IMR-90 (cell line): Measurements from ENCODE around the gene ERVMER34-1. TPM values are rescaled to one million over a fixed set of nuclear protein-coding genes. Genes with fewer than 3 reads are reported as not detected.

Source experiments
- ATAC-seq: fragments of 200-7000 bp; cut with Tn5 transposase; 2 replicates; pipeline ENCODE4 v1.9.1; 2020; ENCODE audit warnings: low read depth, mild to moderate bottlenecking, moderate library complexity
- BruUV-seq: library from RNA; stranded (reverse); fragments of 400-500 nt; replicated peaks from 2 replicates; lab custom pipeline; 2021; lab: Mats Ljungman, UMichigan
- CTCF ChIA-PET: fragments of 300-600 bp; formaldehyde crosslinking; extraction: SDS; loops from one replicate; lab custom pipeline; 2021; ENCODE audit warnings: antibody characterized with exemption; lab: Yijun Ruan, JAX
- POLR2A ChIA-PET: fragments of 300-600 bp; sonication (Branson Sonifier 250); formaldehyde crosslinking; loops from one replicate; lab custom pipeline; 2022; ENCODE audit warnings: antibody characterized with exemption; ENCODE audit not compliant: unreplicated experiment; lab: Charles Lee
- DNase-seq: peaks from one replicate; pipeline ENCODE4 v3.0.0; 2013
- H2AFZ ChIP-seq: replicated peaks from 2 replicates; pipeline ENCODE3; 2013; ENCODE audit warnings: low read length, mild to moderate bottlenecking; ENCODE audit not compliant: poor library complexity
- H2AK5ac ChIP-seq: 2 replicates; pipeline ENCODE4 v1.6.1; 2013; ENCODE audit warnings: low read depth, low read length, inconsistent platforms
- H2AK9ac ChIP-seq: replicated peaks from 2 replicates; pipeline ENCODE3; 2013; ENCODE audit warnings: mild to moderate bottlenecking, low read depth, low read length, moderate library complexity; ENCODE audit not compliant: poor library complexity
- H2BK120ac ChIP-seq: 2 replicates; pipeline ENCODE4 v1.6.1; 2013; ENCODE audit warnings: low read depth, low read length, inconsistent platforms
- H2BK15ac ChIP-seq: 3 replicates; pipeline ENCODE4 v1.6.1; 2013; ENCODE audit warnings: low read depth, low read length, inconsistent platforms
- H2BK20ac ChIP-seq: 2 replicates; pipeline ENCODE4 v1.6.1; 2013; ENCODE audit warnings: low read depth, mild to moderate bottlenecking, inconsistent platforms, low read length, moderate library complexity
- H2BK5ac ChIP-seq: 2 replicates; pipeline ENCODE4 v1.6.1; 2013; ENCODE audit warnings: mild to moderate bottlenecking, low read depth, low read length, inconsistent platforms; ENCODE audit not compliant: poor library complexity, severe bottlenecking
- H3K14ac ChIP-seq: replicated peaks from 2 replicates; pipeline ENCODE4 v1.6.1; 2013; ENCODE audit warnings: low read depth, low read length, inconsistent platforms
- H3K18ac ChIP-seq: 2 replicates; pipeline ENCODE4 v1.6.1; 2013; ENCODE audit warnings: low read depth, low read length, control low read depth
- H3K23ac ChIP-seq: 2 replicates; pipeline ENCODE4 v1.6.1; 2013; ENCODE audit warnings: low read depth, low read length, inconsistent platforms
- H3K27ac ChIP-seq: 2 replicates; pipeline ENCODE4 v1.5.1; 2013; ENCODE audit warnings: mild to moderate bottlenecking, control low read depth, low read length; ENCODE audit not compliant: insufficient read depth
- H3K27me3 ChIP-seq: 2 replicates; pipeline ENCODE4 v1.6.1; 2013; ENCODE audit warnings: low read length; ENCODE audit not compliant: control insufficient read depth, insufficient read depth
- H3K36me3 ChIP-seq: 2 replicates; pipeline ENCODE4 v1.6.1; 2013; ENCODE audit warnings: low read length, mixed read lengths; ENCODE audit not compliant: control insufficient read depth, insufficient read depth
- H3K4ac ChIP-seq: 2 replicates; pipeline ENCODE4 v1.6.1; 2013; ENCODE audit warnings: low read depth, low read length, inconsistent platforms
- H3K4me1 ChIP-seq: 2 replicates; pipeline ENCODE4 v1.6.1; 2013; ENCODE audit warnings: low read length, mixed read lengths; ENCODE audit not compliant: control insufficient read depth, insufficient read depth
- H3K4me2 ChIP-seq: 2 replicates; pipeline ENCODE4 v1.6.1; 2013; ENCODE audit warnings: low read depth, mild to moderate bottlenecking, control low read depth, low read length, moderate library complexity
- H3K4me3 ChIP-seq: 2 replicates; pipeline ENCODE4 v1.5.1; 2013; ENCODE audit warnings: low read depth, mild to moderate bottlenecking, control low read depth, low read length, moderate library complexity; ENCODE audit not compliant: insufficient read depth
- H3K56ac ChIP-seq: 2 replicates; pipeline ENCODE4 v1.6.1; 2013; ENCODE audit warnings: low read length, inconsistent platforms; ENCODE audit not compliant: insufficient read depth; ENCODE audit errors: extremely low read depth
- H3K79me1 ChIP-seq, 2 experiments: 2 replicates each; pipeline ENCODE4 v1.6.1; 2013; ENCODE audit warnings: low read length in 2 of 2, inconsistent platforms in 1 of 2, low read depth in 1 of 2
- H3K9ac ChIP-seq: 2 replicates; pipeline ENCODE4 v1.6.1; 2013; ENCODE audit warnings: low read depth, low read length, control low read depth
- H3K9me1 ChIP-seq: 2 replicates; pipeline ENCODE4 v1.6.1; 2013; ENCODE audit warnings: low read length, inconsistent platforms; ENCODE audit not compliant: insufficient read depth
- H3K9me3 ChIP-seq: 2 replicates; pipeline ENCODE4 v1.6.1; 2013; ENCODE audit warnings: low read length; ENCODE audit not compliant: control insufficient read depth, insufficient read depth
- H4K20me1 ChIP-seq: 2 replicates; pipeline ENCODE4 v1.6.1; 2013; ENCODE audit warnings: low read length, inconsistent platforms; ENCODE audit not compliant: insufficient read depth
- H4K5ac ChIP-seq: 2 replicates; pipeline ENCODE4 v1.6.1; 2013; ENCODE audit warnings: mild to moderate bottlenecking, low read depth, low read length, control low read depth
- H4K8ac ChIP-seq, 2 experiments: 2 replicates each; pipeline ENCODE4 v1.6.1; 2013; ENCODE audit warnings: low read depth in 2 of 2, low read length in 2 of 2, control low read depth in 1 of 2, inconsistent platforms in 1 of 2
- H4K91ac ChIP-seq: 2 replicates; pipeline ENCODE4 v1.6.1; 2013; ENCODE audit warnings: low read depth, low read length, inconsistent platforms; ENCODE audit not compliant: insufficient read depth
- CTCF ChIP-seq: conservative IDR thresholded peaks from 2 replicates; pipeline ENCODE4 v1.5.1; 2012; ENCODE audit warnings: mild to moderate bottlenecking, low read depth, low read length, improper control_type of control experiment
- FOS ChIP-seq: fragments of 150-350 bp; IDR thresholded peaks from 2 replicates; pipeline ENCODE4 v1.6.1; 2016; ENCODE audit warnings: low read depth, low read length
- MAZ ChIP-seq: IDR thresholded peaks from 2 replicates; pipeline ENCODE4 v1.6.1; 2012; ENCODE audit warnings: low read depth, mild to moderate bottlenecking, low read length, improper control_type of control experiment, moderate library complexity, borderline replicate concordance
- RFX5 ChIP-seq: IDR thresholded peaks from 2 replicates; pipeline ENCODE4 v1.8.0; 2012; ENCODE audit warnings: low read depth, mild to moderate bottlenecking, low read length, moderate library complexity
- WGBS, 2 experiments: methylation state at CpG; one replicate each; pipeline versions ENCODE4 v1.1.5 to v1.1.7; 2013; ENCODE audit warnings: missing lambda C conversion rate in 2 of 2; ENCODE audit not compliant: insufficient read length in 1 of 2; ENCODE audit errors: extremely low coverage in 2 of 2; 5-methylcytosine and 5-hydroxymethylcytosine counted together
- dilution Hi-C: fragments of 300-500 bp; cut with HindIII; formaldehyde crosslinking; loops from one replicate; pipeline ENCODE4 v1.14.3; 2018; ENCODE audit warnings: low sequenced_read_pairs; ENCODE audit not compliant: unreplicated experiment
- in situ Hi-C: fragments of 300-500 bp; cut with MboI; formaldehyde crosslinking; loops from 3 replicates; pipeline ENCODE4 v1.14.3; 2019; ENCODE audit warnings: low sequenced_read_pairs, inconsistent platforms, mixed read lengths
- intact Hi-C: fragments of 100-400 bp; cut with micrococcal nuclease; formaldehyde crosslinking; loops from 2 replicates; pipeline ENCODE4 v1.10.0; 2022
- polyA plus RNA-seq, 3 experiments: library from polyadenylated mRNA; depleted of rRNA; stranded (reverse); fragments of >200 nt; gene quantifications; 2 replicates each; pipeline ENCODE4 v1.2.3, GENCODE V29; 2012; ENCODE audit warnings: low replicate concordance in 1 of 3
- total RNA-seq: library from RNA; depleted of rRNA; stranded (reverse); fragments of >200 nt; gene quantifications from 2 replicates; pipeline ENCODE4 v1.2.3, GENCODE V29; 2012

Gene ERVMER34-1
- total and polyA plus RNA-seq, 2 of the 4 experiments (the other 2 are of a cell fraction), result not detected

- no peak for DNase-seq
- no peak overlapping the region for H3K27ac ChIP-seq
- no peak overlapping the region for H4K5ac ChIP-seq
- no peak overlapping the region for H2BK15ac ChIP-seq
- TF ChIP-seq MAZ (peak; percentile 22; the same call in 1 of the 2 replicates), CTCF (no peak), RFX5 (no peak), FOS (no peak)
- peak; percentile 80 for ATAC-seq
- ChIA-PET POLR2A (no interaction called here), CTCF (no interaction called here)
- peak overlapping the region; percentile 80 for H3K4me2 ChIP-seq
- no peak overlapping the region for H2BK20ac ChIP-seq
- intact Hi-C loops, result no loop called here
- H2BK120ac ChIP-seq, result no peak overlapping the region
- peaks cover 10% of the 10 kb centered on the region for H3K27me3 ChIP-seq
- no peak overlapping the region for H4K8ac ChIP-seq
- H2AK9ac ChIP-seq, result no peak overlapping the region
- no peaks in the 10 kb centered on the region for H3K79me1 ChIP-seq
- no peak overlapping the region for H2BK5ac ChIP-seq
- no peak overlapping the region for H4K91ac ChIP-seq
- H3K14ac ChIP-seq, result no peak overlapping the region
- peaks cover 4% of the 10 kb centered on the region; the same call in 1 of the 2 replicates for H3K4me1 ChIP-seq
- in situ Hi-C loops, result no loop called here
- peak overlapping the region; percentile 87 for H2AFZ ChIP-seq
- H3K4me3 ChIP-seq, result peak overlapping the region; percentile 48
- WGBS, 2 experiments, result 0% methylated on average over 1 of the region's 26 CpGs; no CpG with 5 or more reads in 1 of the 2 experiments
- H3K18ac ChIP-seq, result no peak overlapping the region
- no peak overlapping the region for H2AK5ac ChIP-seq
- dilution Hi-C loops, result no loop called here
- H3K23ac ChIP-seq, result no peak overlapping the region; the same call in 1 of the 2 replicates
- H3K36me3 ChIP-seq, result no peaks in the 10 kb centered on the region
- no peaks in the 10 kb centered on the region for H3K9me3 ChIP-seq
- no TSS peak for BruUV-seq
- no peak overlapping the region for H3K4ac ChIP-seq
- H3K9ac ChIP-seq, result no peak overlapping the region
- H3K9me1 ChIP-seq, result no peaks in the 10 kb centered on the region
- H4K20me1 ChIP-seq, result no peaks in the 10 kb centered on the region
- no peak overlapping the region for H3K56ac ChIP-seq
Observed at GRCh38 chr4:52751487-52751911, 274 bp upstream of the ERVMER34-1 start.
